Measurements from ENCODE around the gene KRTAP7-1. TPM values are rescaled to one million over a fixed set of nuclear protein-coding genes. Genes with fewer than 3 reads are reported as not detected.

Gene KRTAP7-1, protein sequence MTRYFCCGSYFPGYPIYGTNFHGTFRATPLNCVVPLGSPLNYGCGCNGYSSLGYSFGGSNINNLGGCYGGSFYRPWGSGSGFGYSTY
- not detected for total RNA-seq

DNA sequence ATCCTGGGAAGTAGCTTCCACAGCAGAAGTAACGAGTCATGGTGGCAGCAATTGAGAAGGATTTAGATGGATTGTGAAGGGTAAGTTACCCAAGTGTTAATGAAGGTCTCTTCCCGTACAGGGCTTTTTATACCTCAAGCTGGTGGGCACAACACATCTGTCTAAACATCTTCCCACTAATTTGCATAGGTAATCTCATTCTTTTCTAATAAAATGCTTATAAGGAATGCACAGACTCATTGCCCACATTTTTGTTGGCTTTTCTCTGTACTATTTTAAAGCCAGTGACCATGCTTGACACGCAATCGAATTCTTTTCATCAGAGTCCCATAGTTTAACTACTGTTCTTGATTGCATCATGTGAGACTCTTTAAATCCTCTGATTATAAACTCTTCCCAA, at the start of gene KRTAP7-1:
TSS of gene KRTAP7-1 (minus strand) at position 101 of the 400 bp plus-strand sequence. CDS start at position 40, 61 bp downstream.
- DNase-seq: no peak

DNA sequence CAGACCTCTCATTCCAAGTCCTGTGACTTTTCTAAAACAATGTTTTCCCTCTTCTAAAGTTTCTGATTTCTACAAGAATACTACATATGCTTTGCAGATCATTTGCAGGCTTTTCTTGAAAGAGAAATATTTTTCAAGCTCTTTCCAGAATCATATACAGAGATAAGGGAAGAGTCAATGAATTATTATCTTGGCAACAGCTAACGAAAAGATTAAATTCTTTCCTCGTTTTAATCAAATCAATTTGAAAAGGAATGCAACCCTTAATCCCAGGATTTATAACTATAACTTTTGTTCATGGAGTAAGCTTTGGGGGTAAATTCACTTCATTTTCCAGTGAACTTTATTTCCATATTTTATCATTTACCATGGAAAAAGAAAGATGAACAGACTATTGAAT, 45.0 kb upstream of the KRTAP7-1 start:
- no peak for DNase-seq

DNA sequence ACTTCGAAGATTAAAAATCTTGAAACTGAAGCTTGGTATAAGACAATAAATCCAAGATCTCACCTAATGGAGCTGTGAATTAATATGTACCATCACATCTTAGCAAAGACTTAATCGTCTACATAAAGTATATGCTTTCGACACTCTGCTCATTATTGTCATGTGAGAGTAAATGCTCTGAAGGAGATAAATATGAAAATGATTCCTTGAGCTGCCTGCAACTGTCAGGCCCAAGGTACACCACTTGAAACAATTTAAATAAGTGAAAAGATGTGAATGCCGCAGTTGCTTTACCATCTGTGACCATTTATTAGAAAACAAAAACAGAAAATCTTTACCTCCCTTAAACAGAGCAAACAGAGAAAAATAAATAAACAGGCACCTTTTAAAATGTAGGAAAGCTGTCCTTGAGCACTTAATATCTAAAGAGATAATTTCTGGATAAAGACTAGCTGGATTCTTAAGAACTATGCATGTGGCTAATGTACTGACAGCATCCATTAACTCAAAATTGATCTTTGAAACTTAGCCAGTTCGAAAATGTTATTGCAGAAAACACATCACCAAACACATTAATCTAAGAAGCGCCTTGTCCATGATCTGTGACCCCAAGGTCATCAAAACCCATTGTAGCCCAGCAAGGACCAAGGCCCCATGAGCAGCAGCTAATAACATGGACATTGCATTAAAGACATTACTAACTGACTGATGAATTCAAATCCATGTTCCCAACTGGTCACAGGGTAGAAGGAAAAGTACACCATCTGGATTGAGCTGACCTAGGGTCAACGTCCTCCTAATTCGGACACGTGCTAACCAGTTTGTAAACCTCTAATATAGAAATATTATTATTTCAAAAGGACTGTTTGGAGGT, 18.3 kb upstream of the KRTAP7-1 start:
- no peak for DNase-seq

DNA sequence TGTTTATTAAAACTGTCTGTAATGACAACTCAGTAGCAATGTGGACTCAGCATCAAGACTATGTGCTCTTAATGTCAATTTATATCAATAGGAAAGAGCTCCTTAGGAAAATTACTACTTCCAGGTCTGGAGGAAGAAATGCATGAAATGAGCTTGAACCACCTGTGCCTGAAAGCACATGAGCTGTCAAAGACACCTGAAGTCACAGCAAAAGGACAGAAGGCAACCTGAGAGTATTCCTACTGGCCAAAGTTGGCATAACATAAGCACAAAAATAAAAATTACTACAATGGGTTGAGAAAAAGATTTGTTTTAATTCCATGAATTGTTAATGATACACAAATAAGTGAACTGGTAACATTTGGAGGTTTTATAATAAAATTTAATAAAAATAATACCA, 13.4 kb upstream of the KRTAP7-1 start:
- no peak for DNase-seq

DNA sequence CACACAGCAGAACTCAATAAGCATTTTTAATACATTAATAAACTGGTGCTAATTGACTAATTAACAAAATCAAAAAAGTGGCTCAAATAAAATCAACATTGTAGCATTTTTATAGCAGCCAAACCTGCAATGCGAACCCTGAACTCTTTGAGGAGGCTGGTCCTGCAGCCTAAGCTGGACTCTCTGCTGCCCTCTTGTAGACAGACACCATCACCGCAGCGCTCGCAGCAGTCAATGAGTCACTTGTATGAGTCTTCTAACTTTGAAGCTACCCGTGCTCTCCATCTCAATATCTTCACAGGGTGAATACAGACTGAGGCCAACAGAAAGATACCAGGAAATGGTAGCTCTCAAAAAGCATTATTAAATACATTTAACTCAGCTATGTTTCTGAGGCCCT, 9.7 kb upstream of the KRTAP7-1 start:
- DNase-seq: no peak

DNA sequence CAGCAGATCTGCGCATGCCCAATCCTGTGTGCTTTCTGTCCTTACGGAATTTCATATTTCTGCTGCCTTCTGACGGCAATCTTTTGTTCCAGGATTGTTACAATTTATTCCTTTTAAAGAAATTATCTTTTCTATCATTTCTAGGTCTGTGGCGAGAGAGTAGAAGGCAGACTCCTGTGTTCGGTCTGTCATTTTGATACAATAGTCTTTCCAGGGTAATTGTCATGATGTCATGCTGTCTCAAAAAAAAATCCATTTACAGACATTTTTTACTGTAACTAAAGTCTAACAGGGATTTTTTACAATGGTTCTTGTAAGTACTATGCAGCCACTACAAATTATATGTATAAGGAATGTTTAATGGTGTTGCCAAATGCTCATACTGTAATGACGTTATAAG, 9.0 kb upstream of the KRTAP7-1 start:
- DNase-seq: no peak

DNA sequence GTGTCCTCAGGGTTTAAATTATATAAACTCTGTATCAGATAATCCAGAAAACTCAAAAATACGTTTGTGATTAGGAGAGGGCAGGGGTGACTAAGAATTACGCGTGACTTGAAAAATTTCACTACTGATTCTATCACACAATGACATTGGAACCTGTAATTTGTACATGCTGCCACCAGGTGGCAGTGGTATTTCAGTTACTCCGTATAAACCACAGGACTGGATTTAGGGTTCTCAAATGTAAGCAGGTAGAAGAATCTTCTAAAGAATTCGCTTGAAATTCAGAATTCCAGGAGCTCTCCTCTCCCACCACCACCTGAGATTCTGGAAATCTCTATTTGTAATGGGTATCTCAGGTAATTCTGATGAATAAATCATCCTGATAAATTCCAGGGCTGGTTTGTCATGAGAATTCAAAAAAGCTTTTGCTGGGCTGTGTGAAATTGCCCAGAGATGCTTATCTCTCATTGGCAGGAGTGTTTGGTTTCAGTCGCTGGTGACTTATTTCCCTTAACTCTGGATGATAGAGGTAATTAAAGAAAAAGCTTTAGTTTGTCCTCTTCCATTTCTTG, 1.7 kb upstream of the KRTAP7-1 start:
- DNase-seq: peak; percentile 2

DNA sequence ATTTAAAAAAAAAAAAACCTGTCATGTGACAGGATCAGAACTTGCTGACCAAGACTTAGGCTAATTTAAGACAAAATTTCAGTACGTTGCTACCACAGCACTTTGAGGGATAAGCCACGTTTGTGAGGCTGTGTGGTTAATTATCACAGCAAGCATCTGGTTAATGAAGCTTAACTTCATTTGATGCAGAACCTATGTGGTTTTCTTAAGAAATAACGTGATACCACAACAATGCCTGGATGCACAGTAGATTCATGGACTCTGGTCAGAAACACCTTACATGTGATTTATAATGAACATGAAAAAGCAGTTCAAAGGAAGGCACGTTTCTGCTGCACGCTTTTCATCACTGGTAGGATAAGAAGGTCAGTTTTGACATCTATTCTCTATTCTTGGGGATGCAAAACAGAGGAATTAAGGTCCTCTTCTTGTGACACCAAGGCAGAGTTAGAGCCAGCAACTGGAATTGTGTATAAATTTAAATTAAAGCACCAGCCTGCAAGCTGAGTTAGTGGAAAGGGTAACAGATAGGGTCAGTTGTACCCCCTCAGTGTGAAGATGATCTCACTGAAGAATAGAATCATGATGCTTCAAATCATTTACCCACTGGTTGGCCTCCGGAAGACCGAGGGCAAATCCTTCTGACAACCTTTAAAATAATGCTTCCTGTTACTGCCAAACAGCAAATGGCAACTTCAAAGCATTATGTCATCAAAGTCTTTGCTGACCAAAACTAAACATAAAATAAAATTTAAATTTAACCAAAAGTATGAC, 10.5 kb downstream of the KRTAP7-1 start:
- DNase-seq: no peak

DNA sequence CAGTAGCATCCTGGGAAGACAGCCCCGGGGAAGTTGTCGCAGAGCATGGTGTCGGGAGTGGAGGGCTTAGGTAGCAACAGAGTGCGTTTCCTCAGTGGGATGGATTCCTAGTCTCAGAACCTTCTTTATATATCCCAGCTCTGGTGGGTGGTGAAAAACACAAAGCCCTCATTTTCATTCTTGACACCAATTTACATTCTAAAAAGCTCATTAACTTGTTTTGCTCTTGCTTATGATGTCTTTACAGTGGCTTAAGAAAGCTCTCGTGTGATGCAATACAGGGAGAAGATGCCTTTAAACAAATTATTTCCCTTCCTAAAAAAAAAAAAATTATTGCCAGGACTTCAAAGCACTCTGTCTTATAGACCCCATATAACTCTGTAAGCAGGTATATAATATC, 16.4 kb downstream of the KRTAP7-1 start, which contains the start of gene KRTAP8-1:
TSS of gene KRTAP8-1 (minus strand) at position 101 of the 400 bp plus-strand sequence. CDS start at position 47, 54 bp downstream.
- no peak for DNase-seq

DNA sequence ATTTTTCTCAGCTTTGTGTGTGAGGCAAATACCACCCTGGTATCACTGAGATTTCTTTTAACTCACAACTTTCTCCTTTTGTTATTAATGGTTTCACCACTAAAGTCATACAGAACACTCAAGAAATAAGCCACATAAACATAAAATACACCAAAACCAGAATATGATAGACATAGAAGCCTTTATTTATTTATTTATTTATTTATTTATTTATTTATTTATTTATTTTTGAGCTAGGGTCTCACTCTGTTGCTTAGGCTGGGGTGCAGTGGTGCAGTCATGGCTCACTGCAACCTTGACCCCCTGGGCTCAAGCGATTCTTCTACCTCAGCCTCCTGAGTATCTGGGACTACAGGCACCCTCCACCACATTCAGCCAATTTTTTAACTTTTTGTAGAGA, 29.0 kb downstream of the KRTAP7-1 start:
- DNase-seq: no peak

DNA sequence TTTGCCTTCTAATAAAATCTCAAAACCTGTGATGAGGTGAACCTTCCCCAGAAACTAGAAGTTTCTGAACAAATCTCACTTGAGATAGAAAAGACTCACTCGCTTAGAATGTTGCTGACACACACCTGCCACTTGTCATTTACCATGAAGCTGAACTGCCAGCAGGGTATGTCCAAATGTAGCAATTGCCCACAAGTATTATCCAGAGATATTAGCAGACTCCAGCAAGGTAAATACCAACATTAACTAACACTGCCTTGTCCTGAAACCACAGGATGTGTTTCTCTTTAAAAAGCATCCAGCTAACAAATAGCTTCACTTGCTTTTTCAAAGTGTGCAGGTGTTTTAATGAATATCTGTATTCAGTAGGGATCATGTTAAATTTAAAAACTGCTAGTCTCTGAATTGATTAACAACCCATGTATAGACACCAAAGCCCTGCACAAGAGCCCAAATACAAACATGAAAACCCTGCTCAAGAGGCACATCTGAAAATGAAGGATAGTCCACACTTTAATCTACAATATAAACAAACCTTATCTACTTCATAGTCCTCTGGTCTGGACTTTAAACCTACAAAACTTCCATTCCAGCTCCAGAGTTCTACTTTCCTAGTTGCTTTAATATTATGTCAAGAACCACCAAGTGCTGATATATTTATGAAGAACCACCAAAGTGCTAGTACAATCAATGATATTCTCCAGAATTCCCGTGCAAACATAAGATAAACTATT, 35.8 kb downstream of the KRTAP7-1 start:
- DNase-seq: no peak

DNA sequence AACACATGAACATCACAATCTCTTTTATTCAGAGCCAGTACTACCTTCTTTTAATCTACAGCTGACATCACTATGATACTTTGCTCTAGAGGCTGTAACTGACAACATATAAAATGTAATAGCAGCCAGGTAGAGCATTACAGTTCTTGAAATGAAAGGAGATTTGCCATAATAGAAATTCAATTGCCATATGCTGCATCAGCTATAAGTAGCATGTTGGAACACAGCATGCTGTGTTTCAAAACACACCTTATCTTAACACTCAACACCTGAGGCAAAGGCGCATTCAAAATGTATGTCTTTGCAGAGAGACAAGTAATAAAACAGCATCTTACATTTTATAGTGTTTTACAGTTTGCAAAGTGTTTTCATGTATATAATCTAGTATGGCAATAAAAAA, 50.3 kb downstream of the KRTAP7-1 start:
- DNase-seq: no peak
